Stimulated activated CD8-positive, alpha-beta memory T cell treated with anti-CD3 and anti-CD28 coated beads, Interleukin-7, amount 100 ng/mL, for 4 hours (primary cell): Measurements from ENCODE around the gene STXBP2.

Source experiments
- DNase-seq, 2 donors: peaks; one replicate each; pipeline ENCODE4 v3.0.0-alpha.2; 2020; ENCODE audit warnings: low read depth in 2 of 2

The STXBP2 gene

GRCh38 chr19:7636691-7637373 is at the start of gene STXBP2:
Gene STXBP2 (plus strand): TSS chr19:7637110. CDS start chr19:7637150, 40 bp downstream.
- DNase-seq, result peak; percentile 82 to 86

DNA sequence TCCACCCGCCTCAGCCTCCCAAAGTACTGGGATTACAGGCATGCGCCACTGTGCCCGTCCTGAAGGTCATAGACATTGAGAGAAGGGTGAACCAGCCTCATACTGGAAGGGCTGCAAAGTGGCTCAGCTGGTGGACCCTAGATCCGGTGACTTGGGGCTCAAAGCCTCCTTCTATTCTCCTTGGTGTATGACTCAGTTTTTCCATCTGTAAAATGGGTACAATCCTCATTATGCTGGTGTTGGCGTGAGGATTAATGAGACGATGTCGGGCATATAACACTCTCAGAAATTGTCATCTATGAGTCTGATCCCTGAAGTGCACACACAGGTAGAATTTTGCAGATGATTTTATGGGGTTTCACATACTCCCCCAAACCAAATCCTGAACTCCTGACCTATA is 47.1 kb upstream of the STXBP2 start:
- no peak for DNase-seq

DNA sequence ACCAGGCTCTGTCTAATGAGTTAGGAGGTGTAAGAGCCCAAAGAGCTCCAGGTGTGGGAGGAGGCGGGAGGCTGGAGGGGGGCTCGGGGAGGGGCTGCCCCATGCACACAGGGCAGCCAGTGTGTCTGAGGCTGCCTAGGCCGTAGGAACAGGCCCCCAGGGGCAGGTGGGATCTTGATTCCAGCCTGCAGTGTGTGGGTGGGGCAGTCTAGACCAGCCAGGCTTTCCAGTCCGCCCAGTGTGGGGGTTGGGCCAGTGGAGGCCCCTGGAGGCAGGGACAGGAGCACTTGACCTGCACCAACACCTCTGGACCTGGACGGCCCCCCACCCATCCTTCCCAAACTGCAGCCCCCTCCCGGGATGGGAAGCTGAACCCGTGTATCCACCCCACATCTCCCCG is 46.7 kb upstream of the STXBP2 start:
- DNase-seq, result no peak

DNA sequence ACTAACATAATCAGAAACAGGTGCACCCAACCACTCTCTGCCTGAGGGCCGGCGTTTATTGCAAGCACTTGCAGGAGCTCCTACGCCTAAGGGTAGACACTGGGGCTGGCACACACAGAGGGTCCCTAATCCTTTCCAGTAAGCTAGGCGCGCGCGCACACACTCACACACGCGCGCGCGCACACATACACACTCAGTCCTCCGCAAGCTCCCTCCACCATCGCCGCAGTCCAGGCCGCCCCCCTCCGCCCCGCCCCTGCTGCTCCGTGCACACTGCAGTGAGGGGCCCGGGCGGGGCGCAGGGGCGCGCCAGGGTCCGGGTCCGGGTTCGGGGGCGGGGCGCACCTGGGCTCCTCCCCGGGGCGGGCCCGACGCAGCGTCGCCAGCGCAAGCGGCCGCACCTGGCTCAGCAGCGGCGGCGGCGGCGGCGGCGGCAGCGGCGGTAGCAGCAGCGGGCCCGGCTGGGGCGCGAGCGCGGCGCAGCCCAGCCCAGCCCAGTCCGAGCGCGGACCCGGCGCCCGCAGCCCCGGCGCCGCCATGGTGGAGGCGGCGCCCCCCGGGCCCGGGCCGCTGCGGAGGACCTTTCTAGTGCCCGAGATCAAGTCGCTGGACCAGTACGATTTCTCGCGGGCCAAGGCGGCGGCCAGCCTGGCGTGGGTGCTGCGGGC is 41.3 kb upstream of the STXBP2 start, which contains the start of gene CAMSAP3:
Gene CAMSAP3 (plus strand): TSS at position 398 of the 668 bp plus-strand sequence. CDS start 140 bp downstream, at position 538.
- peak in 1 of 2 donors; percentile 29 for DNase-seq

- DNase-seq, result no peak
Measured at GRCh38 chr19:7596211-7596937, 40.5 kb upstream of the STXBP2 start.

DNA sequence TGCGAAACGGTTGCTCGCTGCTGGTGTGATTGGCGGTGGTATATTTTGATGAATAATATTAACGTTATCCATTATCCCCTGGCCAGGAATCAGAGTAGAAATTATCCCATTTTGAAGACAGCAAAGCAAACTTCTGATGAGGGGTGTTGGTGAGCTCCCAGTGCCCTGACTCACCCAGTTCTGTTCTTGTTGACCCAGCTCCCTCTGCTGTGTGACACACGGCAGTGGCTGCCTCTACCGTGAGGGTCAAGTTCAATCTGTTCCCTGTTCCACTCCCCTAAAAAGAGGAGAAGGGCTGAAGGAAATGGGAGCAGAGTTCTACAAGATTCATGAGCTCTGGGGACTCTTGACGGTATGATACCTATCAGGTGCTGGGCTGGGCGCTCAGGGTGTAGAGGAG is 39.2 kb upstream of the STXBP2 start:
- DNase-seq, result no peak

GRCh38 chr19:7598180-7598579 is 38.7 kb upstream of the STXBP2 start:
- DNase-seq, result no peak

- no peak for DNase-seq
Measured at GRCh38 chr19:7600721-7601120, 36.2 kb upstream of the STXBP2 start.

GRCh38 chr19:7602240-7602934 is 34.5 kb upstream of the STXBP2 start:
- DNase-seq, result no peak

DNA sequence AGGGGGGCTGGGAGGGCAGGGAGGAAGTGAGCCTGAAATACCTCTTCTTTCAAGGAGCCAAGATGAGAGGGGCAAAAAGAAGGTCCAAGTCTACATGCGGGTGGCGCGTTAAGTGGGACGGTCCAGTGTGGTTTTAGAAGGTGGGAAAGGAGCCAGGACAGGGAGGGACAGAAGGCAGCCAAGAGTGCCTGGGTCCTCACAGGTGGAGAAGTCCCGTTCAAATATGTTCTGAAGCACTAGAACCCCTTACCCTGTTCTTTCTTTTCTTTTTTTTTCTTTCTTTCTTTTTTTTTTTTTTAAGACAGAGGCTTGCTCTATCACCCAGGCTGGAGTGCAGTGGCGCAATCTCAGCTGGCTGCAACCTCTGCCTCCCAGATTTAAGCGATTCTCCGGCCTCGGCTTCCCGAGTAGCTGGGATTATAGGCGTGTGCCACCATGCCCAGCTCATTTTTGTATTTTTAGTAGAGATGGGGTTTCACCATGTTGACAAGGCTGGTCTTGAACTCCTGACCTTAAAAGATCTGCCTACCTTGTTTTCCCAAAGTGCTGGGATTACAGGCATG is 33.9 kb upstream of the STXBP2 start:
- no peak for DNase-seq

DNA sequence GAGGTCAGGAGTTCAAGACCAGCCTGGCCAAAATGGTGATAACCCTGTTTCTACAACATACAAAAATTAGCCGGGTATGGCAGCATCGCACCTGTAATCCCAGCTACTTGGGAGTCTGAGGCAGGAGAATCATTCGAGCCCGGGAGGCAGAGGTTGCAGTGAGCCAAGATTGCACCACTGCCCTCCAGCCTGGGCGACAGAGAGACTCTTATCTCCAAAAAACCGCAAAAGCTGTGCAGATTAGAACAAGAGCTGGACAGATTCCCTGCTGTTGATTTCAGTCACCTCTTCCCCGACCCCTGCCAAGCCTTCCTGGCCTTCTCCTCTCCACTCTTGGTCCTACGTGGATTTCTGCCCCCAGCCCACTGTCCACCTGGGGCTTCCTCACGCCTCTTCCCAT is 33.0 kb upstream of the STXBP2 start:
- no peak for DNase-seq

DNA sequence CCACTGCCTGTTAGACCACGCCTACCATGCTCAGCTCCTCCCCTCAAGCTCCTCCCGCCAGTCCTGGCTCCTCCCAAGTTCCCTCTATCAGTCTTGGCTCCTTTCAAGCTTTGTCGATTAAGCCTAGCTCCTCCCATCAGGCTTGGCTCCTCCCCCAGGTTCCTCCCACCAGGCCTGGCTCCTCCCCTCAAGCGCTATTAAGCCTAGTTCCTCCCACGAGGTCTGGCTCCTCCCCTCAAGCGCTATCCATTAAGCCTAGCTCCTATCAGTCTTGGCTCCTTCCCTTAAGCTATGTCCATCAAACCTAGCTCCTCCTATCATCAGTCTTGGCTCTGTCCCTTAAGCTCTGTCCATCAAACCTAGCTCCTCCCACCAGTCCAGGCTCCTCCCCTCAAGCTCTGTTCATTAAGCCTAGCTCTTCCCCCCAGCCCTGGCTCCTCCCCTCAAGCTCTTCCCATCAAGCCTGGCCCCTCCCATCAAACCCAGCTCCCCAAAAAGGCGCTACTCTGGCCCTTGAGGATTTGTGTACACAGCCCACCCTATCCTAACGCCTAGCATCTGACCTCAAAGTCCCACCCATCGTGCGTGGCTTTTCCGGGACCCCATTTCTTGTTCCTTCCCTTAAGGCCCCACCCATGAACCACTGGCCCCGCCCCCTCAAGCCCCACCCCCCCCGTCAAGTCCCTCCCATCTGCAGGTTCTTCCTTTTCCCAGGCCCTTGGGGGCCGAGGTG is 31.3 kb upstream of the STXBP2 start:
- DNase-seq, result no peak

DNA sequence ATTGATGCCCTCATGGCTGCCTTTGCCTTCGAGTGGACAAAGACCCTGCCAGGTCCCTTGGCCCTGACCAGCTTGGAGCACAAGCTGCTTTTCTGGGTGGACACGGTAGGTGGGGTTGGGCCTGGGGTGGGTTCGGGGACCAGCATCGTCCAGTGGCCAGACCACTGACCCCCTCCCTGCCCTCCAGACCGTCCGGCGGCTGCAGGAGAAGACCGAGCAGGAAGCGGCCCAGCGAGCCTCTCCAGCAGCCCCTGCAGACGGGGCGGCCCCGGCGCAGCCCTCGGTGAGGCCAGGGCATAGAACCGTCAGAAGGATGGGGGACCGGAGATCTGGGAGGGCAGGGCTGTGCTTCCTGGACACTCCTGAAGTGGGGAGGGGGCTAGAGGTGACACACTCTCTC is 30.6 kb upstream of the STXBP2 start:
- no peak for DNase-seq

DNA sequence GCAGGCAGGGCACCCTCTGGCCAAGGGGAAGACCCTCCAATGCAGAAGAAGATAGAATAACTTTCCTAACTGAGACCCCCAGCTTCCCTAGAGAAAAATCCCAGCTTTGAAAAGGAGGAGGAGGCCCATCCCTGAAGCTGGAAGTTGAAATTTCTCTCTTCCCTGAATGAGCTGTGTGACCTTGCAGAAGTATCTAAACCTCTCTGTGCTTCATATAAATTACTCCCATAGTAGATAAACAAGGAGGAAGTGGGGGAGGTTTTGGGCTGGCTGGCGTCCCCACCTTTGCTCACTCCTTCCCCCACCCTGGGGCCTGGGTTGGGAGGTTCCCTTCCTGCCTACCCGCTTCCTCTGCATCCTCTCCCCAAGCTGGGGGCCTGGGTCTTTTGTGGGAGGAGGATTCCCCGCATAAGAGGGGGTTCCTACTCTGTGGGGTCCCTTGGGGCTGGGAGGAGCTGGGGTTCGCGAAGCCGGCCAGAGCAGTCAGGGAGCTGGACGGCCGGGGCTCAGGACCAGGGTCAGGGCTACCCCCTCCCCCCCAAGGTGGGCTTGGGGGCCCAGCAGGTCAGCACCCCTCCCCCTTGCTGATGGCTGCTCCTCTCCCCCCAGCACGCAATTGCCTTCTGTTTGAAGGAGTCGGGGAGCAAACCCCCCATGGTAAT is 29.6 kb upstream of the STXBP2 start:
- no peak for DNase-seq

DNA sequence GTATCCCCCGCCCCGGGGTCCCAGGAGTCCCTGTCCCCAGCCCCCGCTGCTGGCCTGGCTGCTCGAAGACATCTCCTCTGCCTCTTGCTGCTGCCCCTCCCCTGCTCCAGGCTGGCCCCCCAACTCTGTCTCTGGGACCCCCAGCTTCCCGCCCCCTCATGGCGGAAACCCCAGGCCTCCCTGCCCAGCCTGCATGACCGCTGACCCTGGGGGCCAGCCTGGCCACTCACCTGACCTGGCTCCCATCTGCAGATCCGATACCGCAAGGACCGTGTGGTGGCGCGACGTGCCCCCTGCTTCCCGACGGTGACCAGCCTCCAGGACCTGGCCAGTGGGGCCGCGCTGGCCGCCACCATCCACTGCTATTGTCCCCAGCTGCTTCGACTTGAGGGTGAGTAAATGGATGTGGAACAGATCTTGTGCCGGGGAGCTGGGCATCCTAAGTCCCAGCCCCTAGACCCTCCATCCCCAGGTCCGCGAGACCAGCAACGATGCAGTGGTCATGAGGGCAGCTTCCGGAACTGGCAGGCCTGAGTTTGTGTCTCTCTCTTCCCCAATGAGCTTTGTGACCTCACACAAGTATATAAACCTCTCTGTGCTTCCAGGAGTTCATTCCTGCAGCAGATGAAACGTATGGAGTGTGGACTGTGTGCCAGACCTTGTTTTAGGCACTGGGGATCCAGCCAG is 28.9 kb upstream of the STXBP2 start:
- no peak for DNase-seq

- no peak for DNase-seq
Measured at GRCh38 chr19:7610491-7611240, 26.2 kb upstream of the STXBP2 start.

- no peak for DNase-seq
Measured at GRCh38 chr19:7611541-7612279, 25.2 kb upstream of the STXBP2 start.
